Activated naive CD4-positive, alpha-beta T cell treated with anti-CD3 and anti-CD28 coated beads, Interleukin-2, amount 10 ng/mL, durations not matched to agents 7 days and 5 days (primary cell): Measurements from ENCODE around the gene UGT1A5.
"Not testable (repeated sequence)": the region's sequence is repeated elsewhere in the genome, so short reads cannot be mapped to it uniquely, and the experiment has no call there.

Source experiments
- CTCF ChIA-PET: fragments of 350-600 bp; sonication (Branson Sonifier 250); formaldehyde crosslinking; loops from one replicate; lab custom pipeline; 2021; ENCODE audit warnings: antibody characterized with exemption; lab: Charles Lee
- DNase-seq: peaks from one replicate; pipeline ENCODE4 v3.0.0-alpha.2; 2020
- H3K27ac Mint-ChIP-seq: one replicate; pipeline ENCODE4 v1.8.0; 2021; ENCODE audit warnings: mild to moderate bottlenecking, moderate library complexity, mixed read lengths
- H3K27me3 Mint-ChIP-seq: one replicate; pipeline ENCODE4 v1.8.0; 2021; ENCODE audit warnings: mild to moderate bottlenecking, mixed read lengths
- H3K36me3 Mint-ChIP-seq: one replicate; pipeline ENCODE4 v1.8.0; 2021; ENCODE audit warnings: mixed read lengths
- H3K4me1 Mint-ChIP-seq: one replicate; pipeline ENCODE4 v1.8.0; 2021; ENCODE audit warnings: mixed read lengths
- H3K4me3 Mint-ChIP-seq: one replicate; pipeline ENCODE4 v1.8.0; 2021; ENCODE audit warnings: mild to moderate bottlenecking, moderate library complexity, mixed read lengths
- H3K9me3 Mint-ChIP-seq: one replicate; pipeline ENCODE4 v1.8.0; 2021; ENCODE audit warnings: mixed read lengths

Gene UGT1A5

GRCh38 chr2:233686928-233687327, 25.8 kb upstream of the UGT1A5 start:
- CTCF ChIA-PET, result no interaction called here
- Mint-ChIP-seq H3K9me3 (no peaks in the 10 kb centered on the region), H3K4me1 (no peaks in the 10 kb centered on the region), H3K4me3 (no peak overlapping the region), H3K27me3 (peaks cover 24% of the 10 kb centered on the region), H3K27ac (no peak overlapping the region), H3K36me3 (no peaks in the 10 kb centered on the region)
- no peak for DNase-seq

- CTCF ChIA-PET, result no interaction called here
- no peaks in the 10 kb centered on the region for H3K4me1 Mint-ChIP-seq
- H3K27ac Mint-ChIP-seq, result no peak overlapping the region
These were observed 24.4 kb upstream of the UGT1A5 start for GRCh38 chr2:233688341-233688740.

GRCh38 chr2:233689031-233689430, 23.7 kb upstream of the UGT1A5 start:
- H3K36me3 Mint-ChIP-seq, result no peaks in the 10 kb centered on the region
- no peaks in the 10 kb centered on the region for H3K9me3 Mint-ChIP-seq
- H3K4me1 Mint-ChIP-seq, result no peaks in the 10 kb centered on the region
- DNase-seq, result no peak
- H3K27ac Mint-ChIP-seq, result no peak overlapping the region
- peaks cover 28% of the 10 kb centered on the region for H3K27me3 Mint-ChIP-seq
- H3K4me3 Mint-ChIP-seq, result no peak overlapping the region
- CTCF ChIA-PET, result no interaction called here

More at GRCh38 chr2:233688341-233688740, 24.4 kb upstream of the UGT1A5 start:
- no peak overlapping the region for H3K4me3 Mint-ChIP-seq
- no peaks in the 10 kb centered on the region for H3K36me3 Mint-ChIP-seq
- DNase-seq, result no peak
- no peaks in the 10 kb centered on the region for H3K9me3 Mint-ChIP-seq
- peaks cover 24% of the 10 kb centered on the region for H3K27me3 Mint-ChIP-seq

DNA sequence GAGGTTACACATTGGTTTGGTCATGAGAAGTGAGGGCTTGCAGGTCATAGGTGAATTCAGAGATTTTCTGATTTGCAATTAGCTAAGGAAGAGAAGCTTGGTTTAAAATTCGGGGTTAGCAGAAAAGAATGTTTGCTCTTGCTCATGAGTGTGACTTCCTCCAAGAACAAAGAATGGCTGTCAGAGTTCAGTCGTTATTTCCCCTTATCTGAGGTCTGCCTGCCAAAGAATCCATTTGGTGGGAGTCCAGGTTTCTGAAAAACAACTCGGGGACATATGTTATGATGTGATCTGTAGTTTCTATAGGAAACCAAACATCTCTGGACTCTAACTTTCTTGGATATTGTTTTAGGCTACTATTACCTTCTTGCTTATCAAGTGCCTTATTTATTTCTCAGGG, 23.2 kb upstream of the UGT1A5 start:
- Mint-ChIP-seq H3K9me3 (no peaks in the 10 kb centered on the region), H3K4me1 (no peaks in the 10 kb centered on the region), H3K27ac (no peak overlapping the region), H3K4me3 (no peak overlapping the region), H3K36me3 (no peaks in the 10 kb centered on the region), H3K27me3 (peaks cover 28% of the 10 kb centered on the region)
- DNase-seq, result no peak
- CTCF ChIA-PET, result no interaction called here

- no peak for DNase-seq
- H3K4me1 Mint-ChIP-seq, result no peaks in the 10 kb centered on the region
- no peak overlapping the region for H3K27ac Mint-ChIP-seq
- H3K9me3 Mint-ChIP-seq, result no peaks in the 10 kb centered on the region
- CTCF ChIA-PET, result interaction anchor here (0.9 kb wide), 1 partner anchor 22 kb away, joined by 3 read pairs; no protein-coding TSS in a partner anchor
- peaks cover 28% of the 10 kb centered on the region for H3K27me3 Mint-ChIP-seq
- H3K36me3 Mint-ChIP-seq, result no peaks in the 10 kb centered on the region
- H3K4me3 Mint-ChIP-seq, result no peak overlapping the region
These were observed 22.3 kb upstream of the UGT1A5 start for GRCh38 chr2:233690444-233690843.

DNA sequence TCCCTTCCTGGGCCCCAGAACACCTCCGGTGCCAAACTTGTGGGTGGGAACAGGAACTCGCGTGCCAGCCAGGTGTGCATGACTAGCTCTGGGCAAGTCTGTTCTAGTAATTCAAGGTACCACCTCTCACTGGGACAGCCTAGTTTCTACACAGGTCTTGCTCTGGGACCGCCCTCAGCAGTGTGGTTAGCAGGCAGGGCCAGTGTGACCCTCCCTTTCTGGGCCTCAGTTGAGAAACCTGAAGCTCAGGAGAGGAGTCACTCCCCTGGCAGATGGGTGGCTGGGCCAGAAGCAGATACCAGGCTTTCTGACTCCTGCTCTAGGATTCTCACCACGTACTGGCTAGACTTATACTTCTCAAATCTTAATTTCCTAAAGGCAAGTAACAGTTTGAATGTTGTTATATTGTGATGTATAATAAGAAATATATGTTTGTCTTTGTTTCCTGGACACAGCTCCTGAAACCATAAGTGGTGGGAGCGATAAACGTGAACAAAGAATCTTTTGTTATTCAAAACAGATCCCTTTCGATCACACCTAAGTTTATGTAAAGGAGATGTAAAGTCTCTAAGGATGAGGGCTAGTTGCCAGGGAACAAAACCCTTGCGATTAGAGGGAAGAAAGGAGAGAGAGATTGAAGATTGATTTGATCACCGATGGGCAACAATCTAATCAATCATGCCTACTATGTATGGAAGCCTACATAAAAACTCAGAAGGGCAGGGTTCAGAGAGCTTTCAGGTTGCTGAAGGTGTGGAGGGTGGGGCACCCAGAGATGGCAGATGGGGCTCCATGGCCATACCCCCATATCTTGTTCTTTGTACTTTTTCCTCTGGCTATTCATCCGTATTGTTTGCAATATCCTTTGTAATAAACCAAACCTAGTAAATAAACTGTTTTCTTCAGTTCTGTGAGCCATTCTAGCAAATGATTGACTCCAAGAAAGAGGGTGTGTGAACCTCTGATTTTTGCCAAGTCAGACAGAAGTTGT, 21.0 kb upstream of the UGT1A5 start:
- Mint-ChIP-seq H3K27me3 (peaks cover 27% of the 10 kb centered on the region), H3K4me3 (no peak overlapping the region), H3K9me3 (no peaks in the 10 kb centered on the region), H3K36me3 (no peaks in the 10 kb centered on the region), H3K4me1 (no peaks in the 10 kb centered on the region), H3K27ac (no peak overlapping the region)
- CTCF ChIA-PET, result interaction anchor here (0.9 kb wide), 1 partner anchor 21 kb away, joined by 3 read pairs; no protein-coding TSS in a partner anchor
- DNase-seq, result no peak

- Mint-ChIP-seq H3K4me1 (no peaks in the 10 kb centered on the region), H3K27ac (no peak within 1 kb of the TSS), H3K27me3 (peaks cover 29% of the 10 kb centered on the region), H3K9me3 (no peaks in the 10 kb centered on the region), H3K4me3 (no peak within 1 kb of the TSS), H3K36me3 (no peaks in the 10 kb centered on the region)
- no peak for DNase-seq
- CTCF ChIA-PET, result no interaction called here
These were observed 20.1 kb upstream of the UGT1A5 start, which contains the start of gene UGT1A6 for GRCh38 chr2:233692648-233693047. Gene UGT1A6 (plus strand): TSS chr2:233692890. CDS start chr2:233693005, 115 bp downstream.

DNA sequence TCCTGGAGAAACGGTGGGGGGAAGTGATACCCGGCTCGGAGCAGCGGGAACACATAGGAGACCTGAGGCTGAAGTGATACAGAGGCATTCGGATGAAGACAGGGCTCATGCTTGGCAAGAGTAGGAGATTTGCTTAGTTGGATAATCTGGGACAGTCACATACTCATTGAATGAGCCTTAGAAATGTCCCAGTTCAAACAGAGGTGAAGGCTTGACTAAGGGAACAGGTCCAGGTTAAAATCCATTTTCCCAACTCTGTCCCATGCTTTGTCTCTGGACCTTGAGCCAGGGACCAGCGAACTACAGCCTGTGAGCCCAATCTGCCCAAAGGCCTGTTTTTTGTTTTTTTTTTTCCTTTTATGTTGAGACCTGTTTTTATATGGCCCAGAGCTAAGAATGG, 18.7 kb upstream of the UGT1A5 start:
- Mint-ChIP-seq H3K27ac (no peak overlapping the region), H3K27me3 (peaks cover 29% of the 10 kb centered on the region), H3K4me3 (no peak overlapping the region), H3K4me1 (no peaks in the 10 kb centered on the region), H3K36me3 (no peaks in the 10 kb centered on the region), H3K9me3 (no peaks in the 10 kb centered on the region)
- DNase-seq, result no peak
- CTCF ChIA-PET, result no interaction called here

- Mint-ChIP-seq H3K27me3 (peaks cover 13% of the 10 kb centered on the region), H3K27ac (no peak overlapping the region), H3K4me1 (no peaks in the 10 kb centered on the region), H3K4me3 (no peak overlapping the region), H3K36me3 (no peaks in the 10 kb centered on the region), H3K9me3 (no peaks in the 10 kb centered on the region)
- no peak for DNase-seq
- CTCF ChIA-PET, result no interaction called here
These were observed 14.0 kb upstream of the UGT1A5 start for GRCh38 chr2:233698740-233699139.

DNA sequence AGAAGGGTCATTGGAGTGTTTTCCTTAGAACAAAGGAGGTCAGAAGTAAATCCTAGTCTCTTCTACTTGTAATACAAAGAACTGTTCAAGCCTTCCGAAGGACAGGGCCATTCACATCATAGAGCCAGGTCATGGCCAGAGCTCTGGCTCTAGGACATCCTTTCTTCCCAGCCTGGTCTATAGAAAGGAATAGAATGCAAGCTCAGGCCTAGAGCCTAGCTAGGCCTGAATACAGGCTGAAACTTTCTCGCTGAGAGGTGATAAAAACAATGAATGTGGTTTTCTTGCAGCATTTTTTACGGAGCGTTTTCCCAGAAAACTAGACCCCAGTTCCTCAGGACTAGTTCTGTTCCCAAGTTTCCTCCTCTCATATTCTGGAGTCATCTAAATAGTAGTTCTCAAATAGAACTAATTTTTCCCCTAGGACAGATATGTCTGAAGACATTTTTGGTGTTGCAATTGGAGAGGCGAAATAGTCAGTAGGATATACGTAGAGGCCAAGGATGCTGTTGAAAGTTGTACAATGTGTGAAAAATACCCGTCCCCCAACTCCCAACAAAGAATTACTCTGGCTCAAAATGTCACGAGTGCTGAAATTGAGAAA, 13.2 kb upstream of the UGT1A5 start:
- no peak overlapping the region for H3K4me3 Mint-ChIP-seq
- H3K4me1 Mint-ChIP-seq, result no peaks in the 10 kb centered on the region
- H3K27ac Mint-ChIP-seq, result no peak overlapping the region
- no peak for DNase-seq
- H3K27me3 Mint-ChIP-seq, result peaks cover 10% of the 10 kb centered on the region
- H3K9me3 Mint-ChIP-seq, result no peaks in the 10 kb centered on the region
- no peaks in the 10 kb centered on the region for H3K36me3 Mint-ChIP-seq
- CTCF ChIA-PET, result no interaction called here

GRCh38 chr2:233700028-233700635, 12.6 kb upstream of the UGT1A5 start:
- H3K27me3 Mint-ChIP-seq, result peaks cover 13% of the 10 kb centered on the region
- CTCF ChIA-PET, result no interaction called here
- no peak overlapping the region for H3K27ac Mint-ChIP-seq
- H3K36me3 Mint-ChIP-seq, result no peaks in the 10 kb centered on the region
- H3K4me3 Mint-ChIP-seq, result no peak overlapping the region
- no peaks in the 10 kb centered on the region for H3K4me1 Mint-ChIP-seq
- H3K9me3 Mint-ChIP-seq, result no peaks in the 10 kb centered on the region
- no peak for DNase-seq

DNA sequence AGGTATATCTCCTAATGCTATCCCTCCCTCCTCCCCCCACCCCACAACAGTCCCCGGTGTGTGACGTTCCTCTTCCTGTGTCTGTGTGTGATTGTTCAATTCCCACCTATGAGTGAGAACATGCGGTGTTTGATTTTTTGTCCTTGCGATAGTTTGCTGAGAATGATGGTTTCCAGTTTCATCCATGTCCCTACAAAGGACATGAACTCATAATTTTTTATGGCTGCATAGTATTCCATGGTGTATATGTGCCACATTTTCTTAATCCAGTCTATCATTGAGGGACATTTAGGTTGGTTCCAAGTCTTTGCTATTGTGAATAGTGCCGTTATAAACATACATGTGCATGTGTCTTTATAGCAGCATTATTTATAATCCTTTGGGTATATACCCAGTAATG, 11.9 kb upstream of the UGT1A5 start:
- H3K27ac Mint-ChIP-seq, CTCF ChIA-PET, H3K36me3 Mint-ChIP-seq, H3K4me3 Mint-ChIP-seq, H3K9me3 Mint-ChIP-seq, DNase-seq, H3K4me1 Mint-ChIP-seq: not testable (repeated sequence)
- H3K27me3 Mint-ChIP-seq, result peaks cover 13% of the 10 kb centered on the region

DNA sequence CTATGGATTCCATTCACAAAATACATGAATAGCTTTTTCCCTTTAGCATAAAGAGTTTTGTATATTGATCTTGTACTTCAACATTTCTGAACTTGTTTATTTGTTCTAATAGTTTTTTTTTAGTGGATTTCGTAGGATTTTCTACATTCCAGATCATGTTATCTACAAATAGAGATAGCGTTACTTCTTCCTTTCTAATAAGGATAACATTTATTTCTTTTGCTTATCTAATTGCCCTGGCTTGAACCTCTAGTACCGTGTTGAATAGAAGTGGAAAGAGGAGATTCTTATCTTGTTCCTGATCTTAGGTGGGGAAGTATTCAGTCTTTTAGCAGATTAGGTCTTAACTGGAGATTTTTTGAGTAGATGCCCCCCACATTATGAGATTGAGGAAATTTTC, 10.5 kb upstream of the UGT1A5 start:
- H3K36me3 Mint-ChIP-seq, result no peaks in the 10 kb centered on the region
- no peaks in the 10 kb centered on the region for H3K9me3 Mint-ChIP-seq
- H3K27ac Mint-ChIP-seq, result no peak overlapping the region
- H3K4me3 Mint-ChIP-seq, result no peak overlapping the region
- H3K27me3 Mint-ChIP-seq, result peaks cover 15% of the 10 kb centered on the region
- no peak for DNase-seq
- CTCF ChIA-PET, result interaction anchor here (1.4 kb wide), 1 partner anchor 9 kb away, joined by 4 read pairs; no protein-coding TSS in a partner anchor
- no peaks in the 10 kb centered on the region for H3K4me1 Mint-ChIP-seq

- H3K9me3 Mint-ChIP-seq, result no peaks in the 10 kb centered on the region
- DNase-seq, result no peak
- H3K27me3 Mint-ChIP-seq, result peaks cover 18% of the 10 kb centered on the region
- H3K27ac Mint-ChIP-seq, result no peak overlapping the region
- no peaks in the 10 kb centered on the region for H3K36me3 Mint-ChIP-seq
- CTCF ChIA-PET, result no interaction called here
- H3K4me3 Mint-ChIP-seq, result no peak overlapping the region
- no peaks in the 10 kb centered on the region for H3K4me1 Mint-ChIP-seq
These were observed 6.7 kb upstream of the UGT1A5 start for GRCh38 chr2:233705911-233706506.
